WTC11 (cell line): ENCODE results near the gene DMKN. TPM values are rescaled to one million over a fixed set of nuclear protein-coding genes. Genes with fewer than 3 reads are reported as not detected.

Experiments
- ATAC-seq: fragments of 200-7000 bp; cut with Tn5 transposase; 2 replicates; pipeline ENCODE4 v1.10.0; 2021; ENCODE audit warnings: mild to moderate bottlenecking, moderate library complexity
- CTCF ChIA-PET: fragments of 300-600 bp; sonication (Branson Sonifier 250); formaldehyde crosslinking; loops from one replicate; lab custom pipeline; 2021; ENCODE audit warnings: antibody characterized with exemption; lab: Charles Lee
- POLR2A ChIA-PET: fragments of 350-600 bp; sonication (Branson Sonifier 250); formaldehyde crosslinking; loops from one replicate; lab custom pipeline; 2021; ENCODE audit warnings: antibody characterized with exemption; lab: Charles Lee
- DNase-seq: peaks from one replicate; pipeline ENCODE4 v3.0.0; 2021; ENCODE audit warnings: low spot score
- H3K27ac Mint-ChIP-seq: 2 replicates; pipeline ENCODE4 v1.8.0; 2021; ENCODE audit warnings: mixed read lengths
- H3K27me3 Mint-ChIP-seq: 2 replicates; pipeline ENCODE4 v1.8.0; 2021; ENCODE audit warnings: low read depth, mild to moderate bottlenecking, moderate library complexity, mixed read lengths
- H3K36me3 Mint-ChIP-seq: 2 replicates; pipeline ENCODE4 v1.8.0; 2021; ENCODE audit warnings: mixed read lengths
- H3K4me1 Mint-ChIP-seq: 2 replicates; pipeline ENCODE4 v1.8.0; 2022; ENCODE audit warnings: mixed read lengths
- H3K4me3 Mint-ChIP-seq: 2 replicates; pipeline ENCODE4 v1.8.0; 2021; ENCODE audit warnings: mild to moderate bottlenecking, moderate library complexity, mixed read lengths
- H3K9me3 Mint-ChIP-seq: 2 replicates; pipeline ENCODE4 v1.8.0; 2021; ENCODE audit warnings: mixed read lengths
- AFF4 ChIP-seq: sonication (generic); formaldehyde crosslinking; IDR thresholded peaks from 2 replicates; pipeline ENCODE4 v1.8.1; 2023; ENCODE audit warnings: mild to moderate bottlenecking, missing genetic modification reagents, borderline replicate concordance
- ATF3 ChIP-seq: sonication (generic); formaldehyde crosslinking; conservative IDR thresholded peaks from 2 replicates; pipeline ENCODE4 v1.8.1; 2022; ENCODE audit warnings: mild to moderate bottlenecking, missing genetic modification reagents
- CBFB ChIP-seq: sonication (generic); formaldehyde crosslinking; IDR thresholded peaks from 2 replicates; pipeline ENCODE4 v1.8.1; 2022; ENCODE audit warnings: mild to moderate bottlenecking, low read depth, missing genetic modification reagents
- FOXJ3 ChIP-seq: sonication (generic); formaldehyde crosslinking; IDR thresholded peaks from 2 replicates; pipeline ENCODE4 v1.9.0; 2021; ENCODE audit warnings: missing genetic modification reagents, mild to moderate bottlenecking, borderline replicate concordance
- HMGXB4 ChIP-seq: sonication (generic); formaldehyde crosslinking; IDR thresholded peaks from 2 replicates; pipeline ENCODE4 v1.8.1; 2023; ENCODE audit warnings: mild to moderate bottlenecking, moderate library complexity, missing genetic modification reagents
- MYBL2 ChIP-seq: sonication (generic); formaldehyde crosslinking; IDR thresholded peaks from 2 replicates; pipeline ENCODE4 v1.8.1; 2023; ENCODE audit warnings: mild to moderate bottlenecking, moderate library complexity, missing genetic modification reagents
- NFYB ChIP-seq: sonication (generic); formaldehyde crosslinking; conservative IDR thresholded peaks from 2 replicates; pipeline ENCODE4 v1.8.0; 2022; ENCODE audit warnings: low read depth, missing genetic modification reagents
- NR1H2 ChIP-seq: sonication (generic); formaldehyde crosslinking; IDR thresholded peaks from 2 replicates; pipeline ENCODE4 v1.9.0; 2021; ENCODE audit warnings: mild to moderate bottlenecking, moderate library complexity, missing genetic modification reagents
- NR2C2 ChIP-seq: sonication (generic); formaldehyde crosslinking; IDR thresholded peaks from 2 replicates; pipeline ENCODE4 v1.8.0; 2022; ENCODE audit warnings: mild to moderate bottlenecking, missing genetic modification reagents
- PREB ChIP-seq: sonication (generic); formaldehyde crosslinking; IDR thresholded peaks from 2 replicates; pipeline ENCODE4 v1.8.1; 2022; ENCODE audit warnings: mild to moderate bottlenecking, missing genetic modification reagents, moderate library complexity, borderline replicate concordance
- RELA ChIP-seq: sonication (generic); formaldehyde crosslinking; IDR thresholded peaks from 2 replicates; pipeline ENCODE4 v1.8.1; 2022; ENCODE audit warnings: missing genetic modification reagents, mild to moderate bottlenecking, borderline replicate concordance
- ZNF232 ChIP-seq: sonication (generic); formaldehyde crosslinking; IDR thresholded peaks from 2 replicates; pipeline ENCODE4 v1.8.0; 2022; ENCODE audit warnings: mild to moderate bottlenecking, missing genetic modification reagents
- total RNA-seq: library from RNA; stranded (reverse); gene quantifications from 3 replicates; pipeline ENCODE4 v1.2.3, GENCODE V29; 2021
- TF ChIP-seq, protein P1 (sequence below): sonication (generic); formaldehyde crosslinking; IDR thresholded peaks from 2 replicates; pipeline ENCODE4 v1.8.0; 2022; ENCODE audit warnings: mild to moderate bottlenecking, missing genetic modification reagents
- TF ChIP-seq, protein P2 (sequence below): fragments of 250-450 bp; sonication (Bioruptor Pico); conservative IDR thresholded peaks from 2 replicates; pipeline ENCODE4 v1.9.0; 2021; ENCODE audit warnings: mild to moderate bottlenecking

DMKN gene
- total RNA-seq, 1 experiment from 2014 or later: 285 TPM

- no peak for TF ChIP-seq HMGXB4 (CRISPR knock-in tag)
Observed at GRCh38 chr19:35561436-35561835, 48.0 kb upstream of the DMKN start (continued).

DNA sequence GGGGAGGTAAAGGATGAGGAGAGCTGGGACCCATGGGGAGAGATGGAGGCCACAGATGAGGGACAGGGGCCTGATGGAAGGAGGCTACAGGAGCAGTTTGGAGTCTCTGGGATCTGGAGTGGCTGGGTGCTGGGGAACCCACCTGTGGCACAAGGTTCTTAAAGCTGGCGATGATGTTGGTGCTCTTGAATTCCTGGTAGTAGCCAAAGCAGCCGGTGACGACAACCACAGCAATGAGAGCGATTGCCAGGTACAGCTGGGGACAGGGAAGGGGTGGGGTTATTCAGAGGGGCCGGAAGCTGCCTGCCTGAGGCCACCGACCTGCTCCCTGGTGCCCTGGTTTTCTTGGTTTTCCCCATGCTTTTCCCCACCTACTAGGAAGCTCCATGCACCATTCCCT, 47.2 kb upstream of the DMKN start:
- Mint-ChIP-seq H3K9me3 (no peaks in the 10 kb centered on the region), H3K4me3 (no peak overlapping the region), H3K27ac (no peak overlapping the region), H3K27me3 (peaks cover 54% of the 10 kb centered on the region), H3K4me1 (peaks cover 11% of the 10 kb centered on the region), H3K36me3 (no peaks in the 10 kb centered on the region)
- no peak for DNase-seq
- CTCF ChIA-PET: no interaction called here
- POLR2A ChIA-PET: no interaction called here
- ATAC-seq: no peak
- TF ChIP-seq ATF3 (CRISPR knock-in tag) (no peak), AFF4 (CRISPR knock-in tag) (no peak), NFYB (CRISPR knock-in tag) (no peak), ZNF232 (CRISPR knock-in tag) (no peak), NR2C2 (CRISPR knock-in tag) (no peak), PREB (no peak)
- TF ChIP-seq, protein P1, sequence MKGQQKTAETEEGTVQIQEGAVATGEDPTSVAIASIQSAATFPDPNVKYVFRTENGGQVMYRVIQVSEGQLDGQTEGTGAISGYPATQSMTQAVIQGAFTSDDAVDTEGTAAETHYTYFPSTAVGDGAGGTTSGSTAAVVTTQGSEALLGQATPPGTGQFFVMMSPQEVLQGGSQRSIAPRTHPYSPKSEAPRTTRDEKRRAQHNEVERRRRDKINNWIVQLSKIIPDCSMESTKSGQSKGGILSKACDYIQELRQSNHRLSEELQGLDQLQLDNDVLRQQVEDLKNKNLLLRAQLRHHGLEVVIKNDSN: no peak

GRCh38 chr19:35560271-35560670, 46.8 kb upstream of the DMKN start:
- ChIA-PET CTCF (no interaction called here), POLR2A (no interaction called here)
- Mint-ChIP-seq H3K4me1 (peaks cover 12% of the 10 kb centered on the region), H3K4me3 (no peak overlapping the region), H3K27me3 (peaks cover 56% of the 10 kb centered on the region), H3K27ac (no peak overlapping the region), H3K9me3 (no peaks in the 10 kb centered on the region), H3K36me3 (no peaks in the 10 kb centered on the region)
- ATAC-seq: no peak
- TF ChIP-seq, protein P2, sequence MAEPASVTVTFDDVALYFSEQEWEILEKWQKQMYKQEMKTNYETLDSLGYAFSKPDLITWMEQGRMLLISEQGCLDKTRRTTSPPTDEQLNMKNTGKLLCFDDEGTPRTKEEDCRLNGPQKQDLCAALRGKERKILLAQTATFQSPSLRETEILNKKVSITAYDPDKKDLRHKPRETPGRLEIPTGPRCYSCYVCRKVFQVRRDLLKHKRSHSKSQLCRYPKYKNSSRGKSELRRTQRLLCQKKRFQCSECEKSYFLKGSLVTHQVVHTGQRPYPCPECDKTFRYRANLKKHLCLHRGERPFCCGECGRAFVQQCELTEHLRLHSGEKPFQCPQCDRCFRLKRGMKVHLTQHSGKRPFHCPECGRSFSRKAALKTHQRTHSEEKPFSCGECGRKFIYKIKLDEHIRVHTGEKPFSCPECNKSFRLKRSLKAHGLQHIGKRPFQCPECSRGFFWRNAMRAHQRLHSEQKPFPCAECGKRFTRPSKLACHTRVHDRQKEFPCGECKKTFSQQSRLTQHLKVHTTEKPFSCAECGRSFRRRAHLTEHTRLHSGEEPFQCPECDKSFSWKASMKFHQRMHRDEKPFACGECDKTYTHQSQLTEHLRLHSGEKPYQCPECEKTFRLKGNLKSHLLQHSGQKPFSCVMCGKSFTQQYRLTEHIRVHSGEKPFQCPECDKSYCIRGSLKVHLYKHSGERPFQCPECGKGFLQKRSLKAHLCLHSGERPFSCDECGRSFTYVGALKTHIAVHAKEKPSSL (CRISPR knock-in tag): no peak
- no peak for TF ChIP-seq NR2C2 (CRISPR knock-in tag)
- no peak for TF ChIP-seq FOXJ3 (CRISPR knock-in tag)
- no peak for TF ChIP-seq NR1H2 (CRISPR knock-in tag)
- no peak for TF ChIP-seq RELA (CRISPR knock-in tag)
- no peak for TF ChIP-seq MYBL2
- no peak for TF ChIP-seq CBFB (CRISPR knock-in tag)
- no peak for DNase-seq
